ENCODE measurements around the gene KRTAP2-3.

DNA sequence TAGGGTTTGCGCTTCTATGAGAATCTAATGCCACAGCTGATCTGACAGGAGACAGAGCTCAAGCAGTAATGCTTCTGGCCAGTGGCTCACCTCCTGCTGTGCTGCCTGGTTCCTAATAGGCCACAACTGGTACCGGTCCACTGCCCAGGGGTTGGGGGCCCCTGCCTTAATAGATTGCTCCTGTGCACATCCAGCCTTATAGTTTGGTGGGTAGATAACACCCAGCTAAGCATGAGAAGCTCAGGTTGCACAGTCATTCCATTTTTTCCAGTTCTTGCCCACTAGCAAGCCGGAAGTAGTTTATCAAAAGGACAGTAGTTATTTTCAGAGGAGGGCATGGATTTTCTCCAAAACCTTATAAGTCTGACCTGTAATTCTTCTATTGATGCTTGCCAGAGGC is 40.5 kb downstream of the KRTAP2-3 start:
- TF ChIP-seq CTCF (conservative IDR thresholded peaks at IDR 0.05; ENCODE audit: low read depth, low read length) (no peak), POLR2A (IDR thresholded peaks at IDR 0.05; ENCODE audit: low read depth, low read length) (no peak), RCOR1 (IDR thresholded peaks at IDR 0.05; ENCODE audit: insufficient replicate concordance, low read length) (no peak), MAZ (IDR thresholded peaks at IDR 0.05; ENCODE audit: borderline replicate concordance, low read depth, low read length) (no peak), NFE2L2 (IDR thresholded peaks at IDR 0.05; ENCODE audit: low read depth, low read length) (no peak), RAD21 (IDR thresholded peaks at IDR 0.05; ENCODE audit: low read length) (no peak)
